Dendritic cell treated with granulocyte-macrophage colony-stimulating factor and Interleukin-4, amounts not matched to agents 40 ng/mL and 50 ng/mL, for 4 days (primary cell): ENCODE measurements around the gene FNDC3B.

ENCODE experiments used
- H3K27ac Mint-ChIP-seq: one replicate; pipeline ENCODE4 v1.8.0; 2022; ENCODE audit warnings: mild to moderate bottlenecking, mixed read lengths
- H3K27me3 Mint-ChIP-seq: one replicate; pipeline ENCODE4 v1.8.0; 2022; ENCODE audit warnings: mild to moderate bottlenecking, mixed read lengths
- H3K36me3 Mint-ChIP-seq: one replicate; pipeline ENCODE4 v1.8.0; 2022; ENCODE audit warnings: low read depth, mixed read lengths
- H3K4me1 Mint-ChIP-seq: one replicate; pipeline ENCODE4 v1.8.0; 2022; ENCODE audit warnings: low read depth, mixed read lengths
- H3K4me3 Mint-ChIP-seq: one replicate; pipeline ENCODE4 v1.8.0; 2022; ENCODE audit warnings: mild to moderate bottlenecking, moderate library complexity, mixed read lengths
- H3K9me3 Mint-ChIP-seq: one replicate; pipeline ENCODE4 v1.8.0; 2022; ENCODE audit warnings: mixed read lengths
- intact Hi-C: fragments of 100-400 bp; cut with micrococcal nuclease; formaldehyde crosslinking; loops from one replicate; pipeline ENCODE4 v1.15.0; 2022

The FNDC3B gene

DNA sequence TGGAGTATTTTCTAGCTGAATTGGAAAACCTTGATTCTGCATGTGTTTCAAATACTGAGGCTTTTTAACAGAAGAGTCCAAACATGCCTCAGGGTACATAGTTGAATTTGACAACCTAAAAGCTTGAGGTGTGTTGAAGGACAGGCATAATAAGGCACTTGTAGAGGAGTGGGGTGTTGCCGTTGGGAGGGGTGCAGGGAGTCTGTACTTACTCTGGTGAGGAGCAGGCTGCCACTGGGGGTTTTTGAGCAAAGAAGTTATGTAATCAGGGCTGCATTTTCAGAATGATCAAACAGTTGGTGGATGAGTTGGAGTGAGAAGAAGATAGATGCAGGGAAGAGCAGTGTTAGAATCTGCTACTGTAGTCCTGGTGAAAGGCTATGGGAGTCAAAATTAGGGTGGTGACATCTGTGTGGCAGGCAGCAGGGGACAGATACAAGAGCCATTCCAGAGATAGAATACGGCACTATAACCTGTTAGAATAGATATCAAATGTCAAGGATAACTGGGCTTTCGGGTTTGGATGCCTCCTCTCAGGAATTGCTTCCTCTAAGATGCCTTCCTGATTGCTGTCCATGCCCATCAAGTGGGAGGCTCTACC lies 247.3 kb downstream of the FNDC3B start:
- Mint-ChIP-seq H3K9me3 (no peaks in the 10 kb centered on the region), H3K36me3 (peaks cover 72% of the 10 kb centered on the region), H3K27ac (peak overlapping the region; percentile 45), H3K4me1 (peaks cover 41% of the 10 kb centered on the region), H3K4me3 (no peak overlapping the region), H3K27me3 (no peaks in the 10 kb centered on the region)
- intact Hi-C loops, result no loop called here

DNA sequence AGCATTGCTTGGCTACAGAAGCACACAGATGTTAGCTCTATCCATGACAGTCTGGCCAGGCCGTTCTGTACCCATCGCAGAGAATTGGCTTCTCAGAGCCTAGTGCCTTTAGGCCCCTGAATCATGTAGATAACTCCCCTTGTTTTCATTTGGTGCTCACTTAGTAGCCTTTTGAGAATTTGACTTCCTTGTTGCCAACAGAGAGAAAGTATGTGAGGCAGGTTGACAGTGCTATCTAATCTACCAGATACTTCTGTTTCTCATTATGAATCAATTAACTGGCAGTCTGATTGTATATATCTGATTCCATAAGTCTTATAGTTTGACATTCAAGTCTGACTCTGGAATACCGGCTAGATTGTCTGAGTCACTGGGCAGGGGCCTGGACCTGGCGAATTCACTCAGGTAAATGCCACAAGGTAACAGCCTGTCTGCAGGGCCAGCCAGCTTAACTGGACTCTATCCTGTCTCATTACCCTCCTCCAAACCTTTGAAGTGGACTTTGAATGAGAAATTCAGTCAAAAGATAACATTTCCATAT lies 248.6 kb downstream of the FNDC3B start:
- intact Hi-C loops, result no loop called here
- H3K36me3 Mint-ChIP-seq, result peaks cover 75% of the 10 kb centered on the region
- peaks cover 9% of the 10 kb centered on the region for H3K9me3 Mint-ChIP-seq
- H3K27ac Mint-ChIP-seq, result no peak overlapping the region
- no peaks in the 10 kb centered on the region for H3K27me3 Mint-ChIP-seq
- H3K4me3 Mint-ChIP-seq, result no peak overlapping the region
- H3K4me1 Mint-ChIP-seq, result peaks cover 31% of the 10 kb centered on the region

DNA sequence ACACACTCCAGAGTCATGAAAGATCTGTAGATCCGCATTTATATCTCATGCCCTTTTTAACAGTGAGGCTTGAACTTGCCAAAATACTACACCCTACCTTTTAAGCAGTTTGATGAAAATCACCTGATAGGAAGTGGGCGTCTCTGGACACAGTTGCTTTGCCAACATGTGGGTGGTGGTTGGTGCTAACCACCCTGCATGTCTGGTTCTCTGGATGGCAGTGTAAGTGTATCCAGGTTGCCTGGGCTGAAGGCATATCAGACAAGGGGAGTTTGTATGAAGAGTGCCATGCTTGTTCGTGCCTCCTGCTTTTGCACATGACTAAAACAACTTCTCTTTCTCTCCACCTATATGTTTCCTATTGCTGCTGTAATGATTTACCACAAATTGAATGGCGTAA lies 249.3 kb downstream of the FNDC3B start:
- Mint-ChIP-seq H3K4me1 (peaks cover 27% of the 10 kb centered on the region), H3K9me3 (peaks cover 16% of the 10 kb centered on the region), H3K27ac (peak overlapping the region; percentile 74), H3K4me3 (no peak overlapping the region), H3K36me3 (peaks cover 81% of the 10 kb centered on the region), H3K27me3 (no peaks in the 10 kb centered on the region)
- intact Hi-C loops, result no loop called here

DNA sequence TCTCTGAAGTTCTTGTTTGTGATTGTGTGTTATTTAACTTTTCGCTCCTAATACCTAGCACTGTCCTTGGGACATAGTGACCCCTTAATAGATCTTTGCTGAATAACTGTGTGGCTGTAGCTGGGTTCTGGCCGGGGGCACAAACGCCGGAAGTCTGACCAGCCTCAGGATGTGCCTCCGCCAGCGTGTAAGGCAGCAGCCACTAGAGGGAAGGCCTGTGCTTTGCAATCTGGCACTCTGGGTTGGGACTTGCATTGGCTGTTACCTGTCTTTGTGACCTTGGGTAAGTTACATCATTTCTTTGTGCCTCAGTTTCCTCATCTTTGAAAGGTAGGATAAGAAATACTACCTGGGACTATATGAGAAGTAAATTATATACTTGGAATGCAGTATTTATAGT lies 250.2 kb downstream of the FNDC3B start:
- intact Hi-C loops, result no loop called here
- Mint-ChIP-seq H3K9me3 (peaks cover 25% of the 10 kb centered on the region), H3K27me3 (no peaks in the 10 kb centered on the region), H3K36me3 (peaks cover 88% of the 10 kb centered on the region), H3K4me3 (peak overlapping the region; percentile 18), H3K27ac (peak overlapping the region; percentile 74), H3K4me1 (peaks cover 32% of the 10 kb centered on the region)

DNA sequence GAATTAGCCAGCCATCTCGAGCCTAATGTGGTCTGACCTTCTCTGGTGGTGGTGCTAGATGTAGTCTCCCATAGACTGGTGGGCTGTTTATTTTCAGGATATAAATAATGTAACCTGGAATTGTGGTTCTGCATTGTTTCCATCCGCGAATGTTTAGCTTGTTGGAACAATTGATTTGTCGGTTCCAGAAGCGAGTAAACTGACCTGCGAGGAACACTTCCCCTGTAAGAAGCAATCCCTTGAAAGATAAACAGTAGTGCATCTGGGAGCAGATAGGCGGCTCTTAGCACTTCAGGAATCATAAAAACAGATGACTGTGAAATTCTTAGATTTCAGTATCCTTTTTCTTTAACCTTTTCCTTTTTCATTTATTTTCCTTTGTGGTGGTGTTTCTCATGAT lies 251.1 kb downstream of the FNDC3B start:
- intact Hi-C loops, result no loop called here
- Mint-ChIP-seq H3K4me1 (peaks cover 26% of the 10 kb centered on the region), H3K36me3 (peaks cover 89% of the 10 kb centered on the region), H3K4me3 (no peak overlapping the region), H3K27ac (no peak overlapping the region), H3K9me3 (peaks cover 27% of the 10 kb centered on the region), H3K27me3 (no peaks in the 10 kb centered on the region)

DNA sequence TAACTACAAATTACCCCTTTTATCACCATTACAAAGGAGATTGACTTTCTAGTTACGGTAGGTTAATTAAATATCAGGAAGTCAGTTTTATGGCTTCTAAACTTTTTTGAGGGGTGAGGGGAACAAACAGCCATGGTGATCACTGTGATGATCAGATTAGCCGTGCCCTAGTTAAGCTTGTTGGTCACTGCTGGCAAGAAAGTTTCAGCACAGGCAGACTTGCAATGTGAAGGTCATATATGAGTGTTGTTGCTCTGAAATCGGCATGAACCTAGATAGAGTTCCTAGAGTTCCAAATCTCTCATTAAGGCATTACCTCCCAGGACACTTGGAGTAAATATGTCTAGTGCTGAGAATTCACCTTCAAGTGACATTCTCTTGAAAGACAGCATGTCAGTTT lies 252.3 kb downstream of the FNDC3B start:
- Mint-ChIP-seq H3K9me3 (peaks cover 27% of the 10 kb centered on the region), H3K36me3 (peaks cover 90% of the 10 kb centered on the region), H3K27me3 (no peaks in the 10 kb centered on the region), H3K4me3 (no peak overlapping the region), H3K4me1 (peaks cover 26% of the 10 kb centered on the region), H3K27ac (no peak overlapping the region)
- intact Hi-C loops, result no loop called here

DNA sequence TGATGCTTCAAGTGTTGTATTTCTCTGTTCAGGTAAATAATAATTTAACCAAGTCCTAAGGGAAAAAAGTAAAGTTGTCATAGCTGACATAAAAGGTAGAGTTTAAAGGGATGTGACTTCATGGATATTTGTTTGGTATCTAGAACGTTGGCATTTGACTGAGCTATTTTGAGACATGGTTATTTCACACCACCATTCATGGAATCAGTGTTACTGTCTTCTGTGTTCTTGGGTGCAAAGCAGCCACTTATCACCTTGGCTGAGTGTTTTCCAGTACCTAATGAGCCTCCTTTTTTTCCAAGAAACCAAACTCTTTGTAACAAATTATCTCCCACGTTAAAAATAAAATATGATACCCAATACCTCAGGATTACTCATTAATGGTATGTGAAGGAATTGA lies 253.0 kb downstream of the FNDC3B start:
- intact Hi-C loops, result no loop called here
- Mint-ChIP-seq H3K27ac (no peak overlapping the region), H3K36me3 (peaks cover 90% of the 10 kb centered on the region), H3K9me3 (peaks cover 27% of the 10 kb centered on the region), H3K4me1 (peaks cover 26% of the 10 kb centered on the region), H3K4me3 (no peak overlapping the region), H3K27me3 (no peaks in the 10 kb centered on the region)

DNA sequence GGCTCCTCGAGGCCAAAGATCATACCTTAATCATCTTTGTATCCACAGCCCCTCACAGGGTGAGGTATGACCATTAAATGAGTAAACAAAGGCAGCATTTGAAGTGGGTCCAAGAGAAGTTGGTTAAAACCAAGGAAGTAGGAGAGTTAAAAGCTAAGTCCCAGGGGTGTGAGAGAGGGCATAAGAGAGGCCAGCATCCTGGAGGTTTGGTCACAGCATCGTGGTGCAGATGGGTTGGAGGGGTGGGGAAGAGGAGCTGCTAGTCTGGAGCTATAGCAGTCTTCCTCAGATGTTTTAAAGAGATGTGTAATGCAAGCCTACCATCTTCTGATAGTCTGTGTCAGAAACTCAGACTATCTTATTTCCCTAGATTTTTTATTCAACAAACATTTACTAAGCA lies 253.7 kb downstream of the FNDC3B start:
- Mint-ChIP-seq H3K27ac (peak overlapping the region; percentile 55), H3K9me3 (peaks cover 27% of the 10 kb centered on the region), H3K4me1 (peaks cover 23% of the 10 kb centered on the region), H3K4me3 (no peak overlapping the region), H3K36me3 (peaks cover 88% of the 10 kb centered on the region), H3K27me3 (no peaks in the 10 kb centered on the region)
- intact Hi-C loops, result no loop called here

DNA sequence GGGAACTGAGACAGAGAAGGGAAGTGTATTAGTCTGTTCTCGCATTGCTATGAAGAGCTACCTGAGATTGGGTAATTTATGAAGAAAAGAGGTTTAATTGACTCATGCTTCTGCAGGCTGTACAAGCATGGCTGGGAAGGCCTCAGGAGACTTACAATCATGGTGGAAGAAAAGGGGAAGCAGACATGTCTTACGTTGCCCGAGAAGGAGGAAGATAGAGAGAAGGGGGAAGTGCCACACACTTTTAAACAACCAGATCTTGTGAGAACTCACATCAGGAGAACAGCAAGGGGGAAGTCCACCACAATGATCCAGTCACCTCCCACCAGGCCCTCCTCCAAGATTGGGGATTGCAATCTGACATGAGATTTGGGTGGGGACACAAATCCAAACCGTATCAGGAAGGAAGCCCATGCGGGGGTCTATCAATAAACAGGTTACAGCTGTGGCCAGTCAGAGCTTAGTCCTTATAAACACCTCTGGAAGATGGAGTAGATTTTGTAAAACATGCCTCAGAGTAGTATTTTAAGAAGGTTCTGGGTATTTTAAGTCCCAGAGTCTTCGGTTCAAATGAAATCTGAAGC lies 254.9 kb downstream of the FNDC3B start:
- Mint-ChIP-seq H3K36me3 (peaks cover 88% of the 10 kb centered on the region), H3K27ac (peak overlapping the region; percentile 71), H3K4me1 (peaks cover 12% of the 10 kb centered on the region), H3K27me3 (no peaks in the 10 kb centered on the region), H3K9me3 (peaks cover 27% of the 10 kb centered on the region), H3K4me3 (no peak overlapping the region)
- intact Hi-C loops, result no loop called here

DNA sequence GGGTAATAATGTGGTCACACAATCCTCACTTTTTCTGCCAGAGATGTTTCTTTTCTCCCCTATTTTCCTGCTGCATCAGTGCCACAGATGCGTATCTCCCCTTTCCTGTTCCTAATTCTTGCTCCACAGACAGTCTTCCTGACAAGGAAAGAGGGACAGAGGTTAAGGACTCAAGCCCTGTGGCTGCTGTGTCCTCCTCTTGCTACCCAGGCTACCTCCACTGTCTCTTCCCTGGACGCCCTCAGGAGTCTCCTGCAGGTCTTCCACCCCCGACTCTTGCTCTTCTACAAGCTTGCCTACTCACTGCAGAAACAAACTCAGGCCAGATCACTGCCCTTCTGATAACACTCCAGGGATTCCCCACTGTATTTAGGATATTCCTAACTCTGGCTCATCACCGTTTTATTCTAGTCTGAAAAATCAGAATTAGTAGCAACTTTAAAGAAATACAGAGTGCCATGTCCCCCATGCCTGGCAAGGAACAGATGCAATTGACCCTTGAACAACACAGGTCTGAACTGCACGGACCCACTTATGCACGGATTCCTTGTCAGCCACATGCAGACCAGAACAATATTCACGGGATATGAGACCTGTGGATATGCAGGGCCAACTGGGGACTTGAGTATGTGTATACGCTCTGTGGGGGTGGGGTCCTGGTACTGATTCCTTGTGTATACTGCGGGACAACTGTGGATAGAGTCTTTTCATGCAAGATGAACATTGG lies 257.0 kb downstream of the FNDC3B start:
- Mint-ChIP-seq H3K4me3 (no peak overlapping the region), H3K36me3 (peaks cover 95% of the 10 kb centered on the region), H3K27ac (peak overlapping the region; percentile 5), H3K4me1 (peaks cover 5% of the 10 kb centered on the region), H3K27me3 (no peaks in the 10 kb centered on the region), H3K9me3 (peaks cover 27% of the 10 kb centered on the region)
- intact Hi-C loops, result no loop called here

DNA sequence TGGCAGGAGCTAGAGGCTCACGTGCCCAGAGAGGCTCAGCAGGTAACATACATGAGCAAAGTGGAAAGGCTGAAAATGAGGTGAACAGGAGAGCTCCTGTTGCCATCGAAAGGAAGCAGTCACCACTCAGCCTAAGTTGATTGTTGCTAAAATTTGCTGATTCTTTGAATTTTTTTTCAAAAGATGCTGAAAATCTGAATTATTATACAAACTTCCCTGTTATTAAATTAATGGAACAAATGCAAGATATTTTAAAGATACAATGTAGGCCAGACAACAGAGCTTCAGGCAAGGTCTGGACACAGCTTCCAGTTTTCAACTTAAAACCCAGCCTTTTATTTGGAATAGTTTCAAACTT lies 257.6 kb downstream of the FNDC3B start:
- peaks cover 5% of the 10 kb centered on the region for H3K4me1 Mint-ChIP-seq
- H3K27ac Mint-ChIP-seq, result peak overlapping the region; percentile 17
- intact Hi-C loops, result no loop called here
- H3K4me3 Mint-ChIP-seq, result no peak overlapping the region
- peaks cover 97% of the 10 kb centered on the region for H3K36me3 Mint-ChIP-seq
- peaks cover 27% of the 10 kb centered on the region for H3K9me3 Mint-ChIP-seq
- no peaks in the 10 kb centered on the region for H3K27me3 Mint-ChIP-seq

DNA sequence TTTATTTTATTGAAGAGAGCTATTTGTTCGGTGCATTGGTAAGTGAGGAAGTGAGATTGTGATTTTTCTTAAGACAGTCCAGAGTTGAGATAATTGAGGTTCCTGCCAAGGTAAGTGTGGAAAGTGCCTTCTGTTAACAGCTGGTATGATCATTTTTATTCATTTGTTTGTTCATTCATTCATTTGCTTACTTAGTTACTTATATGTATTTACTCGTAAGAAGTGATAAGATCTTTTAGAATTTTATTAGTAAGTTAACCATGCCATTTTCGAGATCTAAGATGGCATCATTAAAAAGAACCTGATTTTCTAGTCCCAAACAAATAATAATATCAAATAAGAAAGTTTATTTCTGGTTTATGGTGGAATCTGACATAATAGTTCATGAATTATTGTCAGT lies 258.9 kb downstream of the FNDC3B start:
- H3K36me3 Mint-ChIP-seq, result peaks cover 95% of the 10 kb centered on the region
- no peak overlapping the region for H3K27ac Mint-ChIP-seq
- no peak overlapping the region for H3K4me3 Mint-ChIP-seq
- H3K9me3 Mint-ChIP-seq, result peaks cover 16% of the 10 kb centered on the region
- intact Hi-C loops, result no loop called here
- peaks cover 5% of the 10 kb centered on the region for H3K4me1 Mint-ChIP-seq
- no peaks in the 10 kb centered on the region for H3K27me3 Mint-ChIP-seq

DNA sequence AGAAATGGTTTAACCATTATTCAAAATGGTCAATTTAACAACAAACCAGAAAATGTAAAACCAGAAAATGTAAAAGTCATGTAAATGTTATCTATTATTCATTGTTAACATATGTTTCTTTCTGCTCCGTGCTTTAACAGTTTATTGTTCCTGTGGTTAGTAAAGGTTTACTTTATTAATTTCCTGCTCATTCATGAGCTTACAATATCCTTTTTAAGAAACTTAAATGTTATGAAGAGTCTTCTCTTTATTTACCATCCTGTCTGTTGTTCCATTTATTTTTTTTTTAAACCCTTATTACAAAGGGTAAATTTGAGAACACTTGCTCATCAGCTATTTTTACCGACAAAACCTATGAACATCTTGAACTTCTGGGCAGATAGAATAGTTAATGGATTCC lies 260.8 kb downstream of the FNDC3B start:
- intact Hi-C loops, result no loop called here
- Mint-ChIP-seq H3K36me3 (peaks cover 92% of the 10 kb centered on the region), H3K9me3 (no peaks in the 10 kb centered on the region), H3K4me3 (no peak overlapping the region), H3K27ac (no peak overlapping the region), H3K4me1 (peaks cover 8% of the 10 kb centered on the region), H3K27me3 (no peaks in the 10 kb centered on the region)

DNA sequence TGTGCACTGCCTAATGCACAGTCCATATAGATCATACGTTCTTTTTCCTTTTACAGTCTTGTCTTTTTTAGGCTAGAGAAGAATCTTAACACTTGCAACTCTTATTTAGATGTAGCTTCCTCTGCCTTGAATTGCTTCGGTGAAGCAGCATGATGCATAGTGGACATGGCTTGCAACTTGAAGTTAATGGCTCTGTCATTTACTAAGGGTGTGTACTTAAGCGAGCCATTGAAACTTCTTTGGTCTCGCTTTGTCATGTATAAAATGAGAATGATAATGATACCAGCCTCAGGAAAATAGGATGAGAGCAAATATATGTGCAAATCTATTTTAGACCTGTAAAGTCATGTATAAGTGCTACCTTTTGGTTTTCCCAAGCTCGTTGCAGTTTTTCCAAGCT lies 261.5 kb downstream of the FNDC3B start:
- peaks cover 8% of the 10 kb centered on the region for H3K4me1 Mint-ChIP-seq
- intact Hi-C loops, result no loop called here
- peaks cover 91% of the 10 kb centered on the region for H3K36me3 Mint-ChIP-seq

More for the DNA sequence above, 261.5 kb downstream of the FNDC3B start:
- no peak overlapping the region for H3K4me3 Mint-ChIP-seq
- no peaks in the 10 kb centered on the region for H3K9me3 Mint-ChIP-seq
- H3K27ac Mint-ChIP-seq, result no peak overlapping the region
- H3K27me3 Mint-ChIP-seq, result no peaks in the 10 kb centered on the region
